ENCODE measurements around the gene SAE1.

DNA sequence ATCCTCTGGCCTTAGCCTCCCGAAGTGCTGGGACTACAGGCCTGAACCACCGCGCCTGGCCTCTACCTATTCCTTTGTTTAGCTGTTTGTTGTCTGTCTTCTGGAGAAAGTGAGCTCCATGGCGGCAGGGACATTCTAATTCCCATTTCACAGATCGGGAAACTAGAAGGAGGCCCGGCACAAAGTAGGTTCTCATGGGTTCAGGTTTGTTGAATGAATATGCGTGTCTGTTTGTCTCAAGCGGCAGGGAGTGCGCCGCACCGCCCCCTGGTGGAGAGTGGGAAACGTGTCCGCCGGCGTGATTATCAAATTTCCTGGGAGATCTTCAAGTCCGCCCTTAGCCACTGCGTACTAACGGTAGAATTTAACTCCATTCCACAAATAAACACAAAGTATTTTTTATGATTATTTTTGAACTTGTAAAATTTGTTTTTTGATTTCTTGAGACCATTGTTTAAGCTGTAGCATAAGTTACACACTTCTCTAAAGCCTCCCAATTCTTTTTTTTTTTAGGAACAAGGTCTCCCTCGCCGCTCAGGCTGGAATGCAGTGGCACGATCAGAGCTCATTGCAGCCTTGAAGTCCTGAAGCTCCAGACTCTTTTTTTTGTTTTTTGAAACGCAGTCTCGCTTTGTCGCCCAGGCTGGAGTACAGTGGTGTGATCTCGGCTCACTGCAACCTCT, 116.8 kb downstream of the SAE1 start:
- TF ChIP-seq POLR2AphosphoS5 (IDR thresholded peaks at IDR 0.05; ENCODE audit: borderline replicate concordance, low read depth, low read length) = no peak
- no peak for TF ChIP-seq EZH2 (IDR thresholded peaks at IDR 0.05)
